Astrocyte (in vitro differentiated cells and primary cell): ENCODE measurements around the gene ZMAT2. TPM values are rescaled to one million over a fixed set of nuclear protein-coding genes. Genes with fewer than 3 reads are reported as not detected.
A peak's percentile ranks its signal among the peaks of the same experiment; 100 is the strongest.

Experiments used
- DNase-seq: peaks from one replicate; pipeline ENCODE4 v3.0.0-alpha.2; 2010; ENCODE audit warnings: low read depth
- FAIRE-seq: peaks from 2 replicates; lab custom pipeline; 2011; peaks lifted over from hg19 to GRCh38; lab: Jason Lieb, UNC
- H2AFZ ChIP-seq: 2 replicates; pipeline ENCODE4 v1.6.0; 2012; ENCODE audit warnings: low read depth, low read length, inconsistent platforms
- H3K27ac ChIP-seq: 2 replicates; pipeline ENCODE4 v1.5.1; 2011; ENCODE audit warnings: low read depth, low read length, inconsistent platforms
- H3K27me3 ChIP-seq: 2 replicates; pipeline ENCODE4 v1.6.0; 2011; ENCODE audit warnings: low read length, inconsistent platforms; ENCODE audit not compliant: insufficient read depth
- H3K36me3 ChIP-seq: 2 replicates; pipeline ENCODE4 v1.5.1; 2011; ENCODE audit warnings: low read length, inconsistent platforms; ENCODE audit not compliant: insufficient read depth
- H3K4me1 ChIP-seq: 2 replicates; pipeline ENCODE4 v1.5.1; 2011; ENCODE audit warnings: low read length, inconsistent platforms; ENCODE audit not compliant: insufficient read depth
- H3K4me2 ChIP-seq: 2 replicates; pipeline ENCODE4 v1.6.0; 2012; ENCODE audit warnings: low read length, inconsistent platforms
- H3K4me3 ChIP-seq: 2 replicates; pipeline ENCODE4 v1.5.1; 2011; ENCODE audit warnings: low read depth, mild to moderate bottlenecking, low read length, inconsistent platforms; ENCODE audit not compliant: insufficient read depth
- H3K79me2 ChIP-seq: 2 replicates; pipeline ENCODE4 v1.6.0; 2012; ENCODE audit warnings: mild to moderate bottlenecking, low read length, inconsistent platforms; ENCODE audit not compliant: insufficient read depth
- H3K9ac ChIP-seq: 2 replicates; pipeline ENCODE4 v1.6.0; 2012; ENCODE audit warnings: mild to moderate bottlenecking, low read length, inconsistent platforms
- H3K9me3 ChIP-seq: 2 replicates; pipeline ENCODE4 v1.5.1; 2012; ENCODE audit warnings: low read depth, mild to moderate bottlenecking, low read length, inconsistent platforms; ENCODE audit not compliant: insufficient read depth
- H4K20me1 ChIP-seq: 2 replicates; pipeline ENCODE4 v1.6.0; 2012; ENCODE audit warnings: low read length, inconsistent platforms; ENCODE audit not compliant: insufficient read depth
- H3K27ac Mint-ChIP-seq: one replicate; pipeline ENCODE4 v1.8.0; 2021; ENCODE audit warnings: mild to moderate bottlenecking, mixed read lengths; ENCODE audit not compliant: unreplicated experiment
- H3K27me3 Mint-ChIP-seq: one replicate; pipeline ENCODE4 v1.8.0; 2021; ENCODE audit warnings: low read depth, mixed read lengths; ENCODE audit not compliant: unreplicated experiment
- H3K36me3 Mint-ChIP-seq: one replicate; pipeline ENCODE4 v1.8.0; 2021; ENCODE audit warnings: low read depth, mixed read lengths; ENCODE audit not compliant: unreplicated experiment
- H3K4me1 Mint-ChIP-seq: one replicate; pipeline ENCODE4 v1.8.0; 2021; ENCODE audit warnings: low read depth, mixed read lengths; ENCODE audit not compliant: unreplicated experiment
- H3K4me3 Mint-ChIP-seq: one replicate; pipeline ENCODE4 v1.8.0; 2021; ENCODE audit warnings: mild to moderate bottlenecking, moderate library complexity, mixed read lengths; ENCODE audit not compliant: unreplicated experiment
- H3K9me3 Mint-ChIP-seq: one replicate; pipeline ENCODE4 v1.8.0; 2021; ENCODE audit warnings: mild to moderate bottlenecking, mixed read lengths; ENCODE audit not compliant: unreplicated experiment
- EZH2 ChIP-seq: IDR thresholded peaks from 2 replicates; pipeline ENCODE4 v1.6.1; 2012; ENCODE audit warnings: mild to moderate bottlenecking, low read length, inconsistent platforms; ENCODE audit not compliant: insufficient read depth
- total RNA-seq: library from RNA; stranded (reverse); gene quantifications from 2 replicates; pipeline ENCODE4 v1.2.1, GENCODE V29; 2021
- TF ChIP-seq, protein P1 (sequence below): IDR thresholded peaks from 2 replicates; pipeline ENCODE4 v1.5.1; 2011; ENCODE audit warnings: low read depth, mild to moderate bottlenecking, inconsistent platforms, low read length, moderate library complexity; ENCODE audit not compliant: insufficient read depth

ZMAT2 gene
- total RNA-seq, 1 donor from 2014 or later: 57.4 TPM

DNA sequence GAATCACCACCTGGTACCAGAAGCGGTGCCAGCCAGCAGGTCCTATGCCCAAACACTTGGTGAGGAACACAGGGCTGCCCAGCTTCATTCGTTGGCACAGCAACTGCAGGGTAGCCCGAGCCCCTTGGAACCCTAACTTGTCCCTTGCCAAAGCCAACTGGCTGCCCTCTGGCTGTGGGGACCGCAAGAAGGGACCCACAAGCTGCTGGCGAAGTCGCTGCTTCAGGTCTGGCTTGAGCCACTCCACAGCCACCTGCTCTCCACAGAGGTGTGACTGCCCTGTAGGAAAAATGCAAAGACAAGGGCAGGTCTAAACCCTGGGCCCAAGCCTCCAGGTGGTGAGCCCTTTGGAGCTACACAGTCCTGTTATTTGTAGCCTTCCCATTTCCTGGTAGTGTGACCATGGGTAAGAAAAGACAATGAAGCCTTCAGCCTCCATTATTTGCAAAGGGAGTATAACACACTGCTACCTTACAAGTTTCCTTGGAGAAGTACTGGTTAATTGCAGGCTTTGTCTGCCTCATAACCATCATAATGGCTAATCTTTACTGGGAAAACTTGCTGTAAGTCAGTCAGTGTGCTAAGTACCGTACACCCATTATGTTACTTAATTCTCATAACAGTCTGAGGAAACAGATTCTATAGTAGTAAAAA, 28.6 kb upstream of the ZMAT2 start:
- peaks cover 40% of the 10 kb centered on the region for H4K20me1 ChIP-seq
- H3K27me3 Mint-ChIP-seq: no peaks in the 10 kb centered on the region
- no peaks in the 10 kb centered on the region for H3K27me3 ChIP-seq
- H3K4me3 ChIP-seq: no peak overlapping the region
- H3K4me1 ChIP-seq: no peaks in the 10 kb centered on the region
- H3K9ac ChIP-seq: no peak overlapping the region
- TF ChIP-seq EZH2: no peak
- H3K4me2 ChIP-seq: no peak overlapping the region
- H2AFZ ChIP-seq: no peak overlapping the region
- no peaks in the 10 kb centered on the region for H3K9me3 Mint-ChIP-seq
- no peak for DNase-seq
- peaks cover 35% of the 10 kb centered on the region for H3K36me3 ChIP-seq
- H3K79me2 ChIP-seq: peaks cover 28% of the 10 kb centered on the region
- no peak overlapping the region for H3K27ac Mint-ChIP-seq
- no peaks in the 10 kb centered on the region for H3K9me3 ChIP-seq
- no peak overlapping the region for H3K4me3 Mint-ChIP-seq
- H3K36me3 Mint-ChIP-seq: peaks cover 29% of the 10 kb centered on the region
- H3K27ac ChIP-seq: no peak overlapping the region
- FAIRE-seq: no peak
- H3K4me1 Mint-ChIP-seq: peaks cover 10% of the 10 kb centered on the region

DNA sequence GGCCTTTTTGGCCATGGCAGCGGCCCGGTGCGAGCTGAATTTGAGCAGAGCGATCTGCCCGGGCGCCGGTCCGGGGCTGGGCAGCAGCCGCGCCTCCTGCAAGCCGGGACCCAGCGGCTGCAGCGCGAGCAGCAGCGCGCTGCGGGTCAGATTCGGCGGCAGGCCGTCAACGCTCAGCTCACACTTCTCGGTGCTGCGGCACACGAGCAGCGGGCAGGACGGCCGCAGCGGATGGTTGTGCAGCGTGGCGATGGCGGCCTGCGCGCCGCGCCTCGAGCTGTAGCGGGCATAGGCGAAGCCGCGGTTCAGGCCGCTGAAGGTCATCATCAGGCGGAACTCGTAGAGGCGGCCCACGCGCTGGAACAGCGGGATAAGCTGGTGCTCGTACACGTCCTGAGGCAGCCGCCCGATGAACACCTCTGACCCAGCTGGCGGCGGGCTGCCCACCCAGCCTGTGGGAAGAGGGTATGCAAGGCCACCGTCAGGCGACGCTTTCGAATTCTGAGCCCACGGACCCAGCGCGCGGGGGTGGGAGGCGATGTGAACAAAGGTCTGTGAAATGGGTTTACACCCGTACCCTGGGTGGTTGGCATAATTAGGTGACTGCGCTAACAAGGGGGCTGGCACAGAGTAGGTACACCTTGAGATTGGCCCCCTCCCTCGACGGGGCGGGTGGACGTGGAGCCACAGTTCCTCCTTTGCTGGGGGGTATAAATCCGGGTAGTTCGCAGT, 27.6 kb upstream of the ZMAT2 start:
- FAIRE-seq: no peak
- Histone ChIP-seq H3K27ac (no peak overlapping the region), H2AFZ (no peak overlapping the region), H3K4me3 (no peak overlapping the region), H4K20me1 (peaks cover 30% of the 10 kb centered on the region), H3K36me3 (peaks cover 45% of the 10 kb centered on the region), H3K4me2 (peak overlapping the region; percentile 5), H3K9me3 (no peaks in the 10 kb centered on the region), H3K4me1 (no peaks in the 10 kb centered on the region), H3K27me3 (no peaks in the 10 kb centered on the region), H3K9ac (no peak overlapping the region), H3K79me2 (peaks cover 18% of the 10 kb centered on the region)
- H3K27me3 Mint-ChIP-seq: no peaks in the 10 kb centered on the region
- H3K4me1 Mint-ChIP-seq: peaks cover 2% of the 10 kb centered on the region
- H3K4me3 Mint-ChIP-seq: no peak overlapping the region
- H3K27ac Mint-ChIP-seq: no peak overlapping the region
- peaks cover 29% of the 10 kb centered on the region for H3K36me3 Mint-ChIP-seq
- H3K9me3 Mint-ChIP-seq: no peaks in the 10 kb centered on the region
- TF ChIP-seq, protein P1, sequence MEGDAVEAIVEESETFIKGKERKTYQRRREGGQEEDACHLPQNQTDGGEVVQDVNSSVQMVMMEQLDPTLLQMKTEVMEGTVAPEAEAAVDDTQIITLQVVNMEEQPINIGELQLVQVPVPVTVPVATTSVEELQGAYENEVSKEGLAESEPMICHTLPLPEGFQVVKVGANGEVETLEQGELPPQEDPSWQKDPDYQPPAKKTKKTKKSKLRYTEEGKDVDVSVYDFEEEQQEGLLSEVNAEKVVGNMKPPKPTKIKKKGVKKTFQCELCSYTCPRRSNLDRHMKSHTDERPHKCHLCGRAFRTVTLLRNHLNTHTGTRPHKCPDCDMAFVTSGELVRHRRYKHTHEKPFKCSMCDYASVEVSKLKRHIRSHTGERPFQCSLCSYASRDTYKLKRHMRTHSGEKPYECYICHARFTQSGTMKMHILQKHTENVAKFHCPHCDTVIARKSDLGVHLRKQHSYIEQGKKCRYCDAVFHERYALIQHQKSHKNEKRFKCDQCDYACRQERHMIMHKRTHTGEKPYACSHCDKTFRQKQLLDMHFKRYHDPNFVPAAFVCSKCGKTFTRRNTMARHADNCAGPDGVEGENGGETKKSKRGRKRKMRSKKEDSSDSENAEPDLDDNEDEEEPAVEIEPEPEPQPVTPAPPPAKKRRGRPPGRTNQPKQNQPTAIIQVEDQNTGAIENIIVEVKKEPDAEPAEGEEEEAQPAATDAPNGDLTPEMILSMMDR: no peak
- no peak for TF ChIP-seq EZH2
- DNase-seq: no peak

DNA sequence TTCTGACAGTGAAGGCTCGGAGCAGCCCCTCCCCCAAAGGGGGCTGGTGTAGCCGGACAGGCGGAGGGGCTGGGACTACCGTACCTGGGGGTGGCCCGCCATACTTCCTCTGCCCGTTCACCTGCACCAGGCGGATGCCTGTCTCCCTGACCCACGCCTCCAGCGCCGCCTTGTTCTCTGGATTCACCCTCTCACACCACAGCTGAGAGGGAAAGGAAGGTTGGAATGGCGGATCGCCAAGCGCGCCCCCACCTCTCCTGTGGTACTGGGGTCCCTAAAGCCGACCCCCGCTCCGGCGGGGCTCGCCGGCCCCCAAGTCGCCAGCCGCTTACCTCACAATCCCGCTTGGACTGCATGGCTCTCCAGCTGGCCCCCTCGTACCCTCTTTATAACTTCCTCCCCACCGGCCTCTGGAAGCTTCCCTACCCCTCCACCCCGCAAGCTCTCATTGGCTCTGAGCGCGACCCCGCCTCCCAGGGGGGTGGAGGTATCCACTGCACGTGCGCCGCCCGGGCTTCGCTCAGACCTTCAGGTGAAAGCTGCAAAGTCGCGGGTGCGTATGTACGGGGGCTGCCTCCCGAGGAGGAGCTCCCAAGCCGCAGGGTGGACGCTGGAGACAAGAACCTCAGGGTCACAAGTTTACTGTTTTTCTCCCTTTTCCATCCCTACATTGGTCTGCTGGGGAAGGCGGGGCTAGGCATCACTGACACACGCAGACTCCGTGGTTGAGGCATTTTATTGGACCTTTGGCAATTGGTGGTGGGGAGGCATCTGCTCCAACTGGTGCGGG, 26.9 kb upstream of the ZMAT2 start, which contains the start of gene DND1:
DND1 (minus strand) TSS at position 390 of the 790 bp plus-strand sequence; CDS start at position 356, 34 bp downstream.
- H3K4me1 Mint-ChIP-seq: no peaks in the 10 kb centered on the region
- H3K9me3 Mint-ChIP-seq: no peaks in the 10 kb centered on the region
- FAIRE-seq: no peak
- peaks cover 32% of the 10 kb centered on the region for H3K36me3 Mint-ChIP-seq
- no peaks in the 10 kb centered on the region for H3K27me3 Mint-ChIP-seq
- H3K27ac ChIP-seq: no peak within 1 kb of the TSS
- H3K27ac Mint-ChIP-seq: no peak within 1 kb of the TSS
- DNase-seq: no peak
- no peaks in the 10 kb centered on the region for H3K9me3 ChIP-seq
- H4K20me1 ChIP-seq: peaks cover 28% of the 10 kb centered on the region
- peak within 1 kb of the TSS; percentile 5 for H3K4me2 ChIP-seq
- TF ChIP-seq, protein P1: no peak
- TF ChIP-seq EZH2: no peak
- no peaks in the 10 kb centered on the region for H3K4me1 ChIP-seq
- H3K79me2 ChIP-seq: peaks cover 11% of the 10 kb centered on the region
- no peak within 1 kb of the TSS for H3K9ac ChIP-seq
- H3K4me3 ChIP-seq: no peak within 1 kb of the TSS
- no peaks in the 10 kb centered on the region for H3K27me3 ChIP-seq
- no peak within 1 kb of the TSS for H3K4me3 Mint-ChIP-seq
- no peak within 1 kb of the TSS for H2AFZ ChIP-seq
- peaks cover 47% of the 10 kb centered on the region for H3K36me3 ChIP-seq
